ACC112 (cell line): ENCODE measurements around the gene DIPK1C.

ENCODE experiments used
- H2AFZ ChIP-seq: fragments of 200-600 bp; sonication (generic); one replicate; pipeline ENCODE4 v1.6.0; 2017; ENCODE audit warnings: antibody characterized with exemption, low read length; ENCODE audit not compliant: unreplicated experiment
- H3K27ac ChIP-seq: fragments of 200-600 bp; sonication (generic); 2 replicates; pipeline ENCODE4 v1.5.1; 2014; ENCODE audit warnings: low read depth, mild to moderate bottlenecking, antibody characterized with exemption, low read length, moderate library complexity
- H3K27me3 ChIP-seq: fragments of 200-600 bp; sonication (generic); 2 replicates; pipeline ENCODE4 v1.6.1; 2014; ENCODE audit warnings: mild to moderate bottlenecking, antibody characterized with exemption, low read length, moderate library complexity, mixed read lengths; ENCODE audit not compliant: insufficient read depth
- H3K36me3 ChIP-seq: fragments of 200-600 bp; sonication (generic); 2 replicates; pipeline ENCODE4 v1.6.1; 2016; ENCODE audit warnings: mild to moderate bottlenecking, antibody characterized with exemption, low read length, moderate library complexity, mixed read lengths; ENCODE audit not compliant: insufficient read depth
- H3K4me1 ChIP-seq: fragments of 200-600 bp; sonication (generic); one replicate; pipeline ENCODE4 v1.6.1; 2016; ENCODE audit warnings: low read length, mixed read lengths; ENCODE audit not compliant: insufficient read depth, unreplicated experiment, control insufficient read depth
- H3K4me3 ChIP-seq: fragments of 200-600 bp; sonication (generic); 2 replicates; pipeline ENCODE4 v1.5.1; 2014; ENCODE audit warnings: mild to moderate bottlenecking, low read depth, low read length
- H3K79me2 ChIP-seq: fragments of 200-600 bp; sonication (generic); one replicate; pipeline ENCODE4 v1.6.0; 2016; ENCODE audit warnings: low read length; ENCODE audit not compliant: control insufficient read depth, unreplicated experiment, insufficient read depth

Gene DIPK1C

DNA sequence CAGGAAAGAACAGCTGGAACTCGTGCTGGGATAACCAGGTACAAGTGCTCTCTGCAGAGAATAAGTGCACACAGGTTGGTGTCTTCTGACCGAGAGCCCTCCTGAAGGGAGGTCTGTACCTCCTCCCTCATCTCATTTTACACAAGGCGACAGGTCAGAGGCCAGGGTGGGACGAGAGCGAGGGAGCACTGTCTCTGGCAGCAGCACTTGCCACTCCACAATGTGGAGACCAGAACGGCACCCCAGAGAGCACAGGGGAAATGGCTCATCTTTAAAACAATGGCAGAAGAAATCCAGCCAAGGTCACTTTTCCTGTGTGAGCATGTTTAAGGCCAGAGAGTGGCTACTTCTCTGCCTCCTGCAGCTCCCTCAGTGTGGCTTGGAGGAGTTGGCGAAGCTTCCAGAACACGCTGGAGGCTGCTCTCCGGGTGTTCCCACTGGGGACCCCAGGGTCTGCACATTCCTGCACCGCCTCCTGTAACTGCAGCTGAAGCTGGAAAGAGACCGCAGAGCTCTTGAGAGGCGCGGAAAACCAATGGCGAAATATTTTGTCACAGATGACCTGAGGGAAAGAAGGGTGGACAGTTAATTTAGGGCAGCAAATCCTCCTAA lies 20.8 kb downstream of the DIPK1C start:
- no peaks in the 10 kb centered on the region for H3K4me1 ChIP-seq
- no peak overlapping the region for H3K4me3 ChIP-seq

DNA sequence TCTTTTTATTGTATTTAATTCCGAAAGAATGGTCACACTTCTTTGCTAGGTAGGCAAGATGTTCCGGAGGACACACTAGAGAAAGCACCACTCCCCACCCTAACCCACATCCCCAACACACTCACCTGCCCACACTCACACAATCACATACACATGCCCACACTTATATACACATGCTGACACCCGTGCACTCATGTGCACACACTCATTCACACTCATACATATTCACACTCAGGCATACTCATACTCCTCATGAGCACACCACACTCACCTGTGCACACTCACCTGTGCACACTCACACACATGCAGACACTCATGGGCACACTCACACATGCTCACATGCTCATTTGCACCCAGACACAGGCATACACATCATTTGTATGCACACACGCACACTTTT lies 21.4 kb downstream of the DIPK1C start:
- H2AFZ ChIP-seq = no peak overlapping the region
- peaks cover 71% of the 10 kb centered on the region for H3K27me3 ChIP-seq
- no peaks in the 10 kb centered on the region for H3K36me3 ChIP-seq
- no peaks in the 10 kb centered on the region for H3K79me2 ChIP-seq
- no peak overlapping the region for H3K27ac ChIP-seq
- no peaks in the 10 kb centered on the region for H3K4me1 ChIP-seq
- no peak overlapping the region for H3K4me3 ChIP-seq

More for the DNA sequence above, 20.8 kb downstream of the DIPK1C start:
- H3K27ac ChIP-seq = no peak overlapping the region
- no peaks in the 10 kb centered on the region for H3K36me3 ChIP-seq
- no peaks in the 10 kb centered on the region for H3K79me2 ChIP-seq
- no peak overlapping the region for H2AFZ ChIP-seq
- H3K27me3 ChIP-seq = peaks cover 67% of the 10 kb centered on the region

DNA sequence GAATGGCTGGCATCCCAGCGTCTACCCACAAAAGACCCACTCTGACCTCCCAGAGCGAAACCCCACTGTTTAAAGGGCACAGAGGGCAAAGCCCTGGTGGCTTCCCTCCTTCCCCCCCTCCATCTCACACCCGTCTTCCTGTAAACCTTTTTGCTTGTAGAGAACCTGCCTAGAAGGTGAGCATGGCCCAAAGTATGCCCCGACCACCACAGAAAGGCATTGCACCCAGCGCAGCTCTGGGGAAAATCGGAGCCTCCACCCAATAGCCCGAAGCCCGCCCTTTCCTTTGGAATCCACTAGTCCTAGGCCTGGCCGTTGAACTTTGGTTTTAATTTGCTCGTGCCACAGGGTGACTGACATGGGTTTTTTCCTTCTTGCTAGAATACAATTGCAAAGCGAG lies 22.6 kb downstream of the DIPK1C start:
- H3K4me1 ChIP-seq = no peaks in the 10 kb centered on the region
- H3K36me3 ChIP-seq = no peaks in the 10 kb centered on the region
- H3K4me3 ChIP-seq = no peak overlapping the region

DNA sequence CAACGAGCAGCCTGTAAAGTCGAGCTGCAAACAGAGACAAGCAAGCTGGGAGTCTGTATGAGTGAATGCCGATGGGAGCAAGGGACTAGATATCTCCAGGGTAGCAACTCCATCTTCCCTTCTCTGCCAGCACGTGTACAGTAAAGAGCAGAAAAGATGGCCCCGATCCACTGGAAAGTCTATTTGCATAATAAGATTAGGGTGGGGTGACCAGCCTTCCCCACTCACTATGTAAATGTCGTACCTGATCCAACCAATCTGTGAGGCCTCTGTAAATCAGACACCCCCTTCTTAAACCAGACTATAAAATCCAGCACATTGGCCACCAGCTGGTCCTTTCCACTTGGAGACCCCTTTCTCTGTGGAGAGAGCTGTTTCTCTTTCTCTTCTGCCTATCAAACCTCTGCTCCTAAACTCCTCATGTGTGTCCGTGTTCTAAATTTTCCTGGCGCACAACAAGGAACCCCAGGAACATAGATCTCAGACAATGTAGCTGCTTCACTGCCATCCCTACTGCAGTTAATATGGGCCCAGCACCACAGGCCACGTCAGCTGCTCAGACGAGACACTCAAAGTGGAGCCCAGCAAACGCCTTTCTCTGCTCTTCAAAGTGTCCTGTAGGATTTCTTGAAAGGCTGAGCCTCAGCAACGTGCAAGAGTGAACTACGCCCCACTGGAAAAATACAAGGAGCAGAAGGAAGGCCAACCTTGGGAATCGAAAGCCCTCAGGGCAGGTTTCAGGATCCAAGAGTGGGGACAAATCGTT lies 26.1 kb downstream of the DIPK1C start:
- no peak overlapping the region for H3K27ac ChIP-seq
- H3K27me3 ChIP-seq = peaks cover 73% of the 10 kb centered on the region
- no peak overlapping the region for H3K4me3 ChIP-seq
- no peak overlapping the region for H2AFZ ChIP-seq
- no peaks in the 10 kb centered on the region for H3K36me3 ChIP-seq
- H3K79me2 ChIP-seq = no peaks in the 10 kb centered on the region
- no peaks in the 10 kb centered on the region for H3K4me1 ChIP-seq

More for the DNA sequence above, 22.6 kb downstream of the DIPK1C start:
- no peaks in the 10 kb centered on the region for H3K79me2 ChIP-seq
- H3K27ac ChIP-seq = no peak overlapping the region
- H2AFZ ChIP-seq = no peak overlapping the region
- peaks cover 81% of the 10 kb centered on the region for H3K27me3 ChIP-seq

DNA sequence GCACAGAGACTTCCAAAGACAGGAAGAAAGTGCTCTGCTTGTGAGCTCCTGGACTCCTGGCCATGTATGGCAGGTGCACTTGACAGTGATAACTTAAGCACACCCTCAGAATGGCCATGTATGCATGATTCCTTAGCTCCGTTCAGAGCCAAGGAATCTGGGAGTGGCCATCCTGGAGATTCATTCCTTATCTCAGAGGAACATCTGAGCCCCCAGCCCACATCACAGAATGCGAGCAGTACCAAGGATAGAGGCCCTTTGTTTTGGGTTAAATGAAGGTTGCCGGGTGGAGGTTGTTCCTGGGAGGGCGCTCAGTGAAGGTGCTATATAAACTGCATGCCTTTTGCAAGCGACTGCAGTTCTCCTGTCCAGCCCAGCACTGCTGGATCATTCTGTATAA lies 26.9 kb downstream of the DIPK1C start:
- no peak overlapping the region for H3K4me3 ChIP-seq
- H2AFZ ChIP-seq = no peak overlapping the region
- no peaks in the 10 kb centered on the region for H3K36me3 ChIP-seq
- H3K4me1 ChIP-seq = no peaks in the 10 kb centered on the region
- H3K79me2 ChIP-seq = no peaks in the 10 kb centered on the region
- H3K27ac ChIP-seq = no peak overlapping the region
- H3K27me3 ChIP-seq = peaks cover 66% of the 10 kb centered on the region

DNA sequence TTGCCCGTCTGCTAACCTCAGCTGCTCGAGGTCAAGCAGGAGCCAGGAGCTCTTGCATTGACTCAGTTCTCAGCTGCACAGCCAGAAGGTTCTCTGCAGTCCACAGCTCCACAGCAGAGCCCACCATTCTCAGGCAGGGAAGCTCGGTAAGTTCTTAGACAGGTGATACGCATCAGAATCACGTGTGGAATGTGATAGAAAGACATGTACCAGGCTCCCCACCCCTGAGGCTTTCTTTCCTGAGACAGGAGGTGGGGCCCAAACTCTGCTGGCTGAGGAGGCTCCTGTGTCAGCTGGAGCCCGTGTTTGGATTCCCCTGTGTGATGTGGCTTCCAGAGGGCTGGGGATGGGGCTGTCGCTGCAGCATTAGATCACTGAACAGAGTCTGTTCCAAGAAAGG lies 28.0 kb downstream of the DIPK1C start:
- Histone ChIP-seq H3K4me3 (no peak overlapping the region), H3K36me3 (no peaks in the 10 kb centered on the region), H3K27ac (no peak overlapping the region), H3K27me3 (peaks cover 56% of the 10 kb centered on the region), H2AFZ (no peak overlapping the region), H3K79me2 (no peaks in the 10 kb centered on the region), H3K4me1 (no peaks in the 10 kb centered on the region)

DNA sequence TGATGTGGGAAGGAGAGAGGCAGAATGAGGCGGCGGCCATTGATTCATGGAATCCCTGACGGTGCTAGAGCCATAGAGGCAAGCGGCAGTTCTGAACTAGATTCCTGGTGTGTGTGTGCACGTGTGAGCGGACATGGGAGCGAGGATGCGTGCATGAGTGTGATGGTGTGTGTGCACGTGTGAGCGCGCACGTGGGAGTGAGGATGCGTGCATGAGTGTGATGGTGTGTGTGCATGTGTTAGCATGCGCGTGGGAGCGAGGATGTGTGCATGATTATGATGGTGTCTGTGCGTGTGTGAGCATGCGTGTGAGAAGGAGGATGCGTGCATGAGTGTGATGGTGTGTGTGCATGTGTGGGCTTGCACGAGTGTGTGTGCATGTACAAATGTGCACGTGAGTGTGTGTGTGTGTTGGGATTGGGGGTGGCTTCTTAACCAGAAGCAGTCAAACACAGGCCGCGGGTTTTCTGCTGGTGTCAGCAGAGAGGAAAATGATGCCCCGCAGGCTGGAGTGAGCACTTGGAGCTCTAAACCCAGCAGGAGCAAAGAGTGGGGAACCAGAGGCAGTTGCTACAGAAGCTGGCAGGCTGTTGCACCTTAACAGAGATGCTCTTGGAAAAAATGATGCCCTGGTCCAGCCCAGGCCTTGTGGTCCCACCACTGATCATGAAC lies 29.5 kb downstream of the DIPK1C start:
- H3K4me3 ChIP-seq = no peak overlapping the region
- no peaks in the 10 kb centered on the region for H3K36me3 ChIP-seq
- H2AFZ ChIP-seq = no peak overlapping the region
- peaks cover 57% of the 10 kb centered on the region for H3K27me3 ChIP-seq
- H3K27ac ChIP-seq = no peak overlapping the region
- H3K4me1 ChIP-seq = no peaks in the 10 kb centered on the region
- no peaks in the 10 kb centered on the region for H3K79me2 ChIP-seq

DNA sequence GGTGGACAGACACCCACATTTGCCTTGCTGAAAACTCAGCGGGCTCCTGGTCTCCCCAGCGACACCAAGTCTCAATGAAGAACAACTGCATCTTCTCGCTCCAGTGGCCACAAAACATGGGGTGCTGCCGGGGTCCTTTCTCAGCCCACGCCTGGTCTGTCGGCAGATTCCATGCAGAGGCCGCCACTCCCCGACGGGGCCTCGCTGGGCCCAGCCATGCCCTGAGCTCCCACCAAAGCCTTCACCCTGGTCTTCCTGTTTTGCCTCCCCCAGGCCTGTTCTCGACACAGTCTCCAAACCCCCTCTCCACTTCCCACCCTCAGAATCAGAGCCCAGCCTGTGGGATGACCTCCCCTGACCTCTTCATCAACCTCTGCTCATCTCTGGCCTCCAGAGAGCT lies 31.2 kb downstream of the DIPK1C start:
- Histone ChIP-seq H3K4me1 (no peaks in the 10 kb centered on the region), H2AFZ (no peak overlapping the region), H3K79me2 (no peaks in the 10 kb centered on the region), H3K36me3 (no peaks in the 10 kb centered on the region), H3K27ac (no peak overlapping the region), H3K4me3 (no peak overlapping the region), H3K27me3 (peaks cover 64% of the 10 kb centered on the region)

DNA sequence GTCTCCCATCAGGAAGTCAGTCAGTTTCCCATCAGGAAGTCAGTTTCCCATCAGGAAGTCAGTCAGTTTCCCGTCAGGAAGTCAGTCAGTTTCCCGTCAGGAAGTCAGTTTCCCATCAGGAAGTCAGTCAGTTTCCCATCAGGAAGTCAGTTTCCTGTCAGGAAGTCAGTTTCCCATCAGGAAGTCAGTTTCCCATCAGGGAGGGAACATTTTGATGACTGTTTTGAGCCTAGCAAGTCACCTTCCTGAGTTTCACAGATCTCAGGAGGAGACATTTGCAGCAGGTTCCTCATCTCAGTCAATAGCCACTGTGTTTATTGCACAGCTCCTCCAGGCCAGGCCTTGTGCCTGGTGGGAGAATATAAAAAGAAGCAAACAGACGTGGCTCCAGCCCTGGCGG lies 31.9 kb downstream of the DIPK1C start:
- H3K4me1 ChIP-seq = no peaks in the 10 kb centered on the region
- peaks cover 64% of the 10 kb centered on the region for H3K27me3 ChIP-seq
- no peak overlapping the region for H3K4me3 ChIP-seq
- H3K36me3 ChIP-seq = no peaks in the 10 kb centered on the region
- no peaks in the 10 kb centered on the region for H3K79me2 ChIP-seq
- H2AFZ ChIP-seq = no peak overlapping the region
- no peak overlapping the region for H3K27ac ChIP-seq

DNA sequence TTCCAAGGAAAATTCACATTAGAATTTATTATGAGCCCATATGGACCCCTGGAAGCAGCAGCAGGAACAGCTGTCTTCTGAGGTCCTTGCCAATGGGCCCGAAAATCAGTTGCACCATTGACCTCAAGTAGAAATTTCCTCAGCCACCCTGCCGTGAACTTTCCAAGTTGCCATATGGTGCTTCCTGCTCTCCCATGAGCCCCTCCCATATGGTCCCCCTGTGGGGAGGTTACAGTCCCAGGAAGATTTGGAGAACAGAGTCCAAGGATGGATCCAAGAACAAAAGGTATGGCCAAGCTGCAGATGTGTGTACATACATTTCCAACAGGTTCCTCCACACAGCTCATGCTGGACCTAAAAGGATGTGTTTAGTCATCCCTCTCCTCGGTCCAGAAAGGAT lies 34.6 kb downstream of the DIPK1C start:
- H3K4me3 ChIP-seq = no peak overlapping the region
- H2AFZ ChIP-seq = no peak overlapping the region
- peaks cover 65% of the 10 kb centered on the region for H3K27me3 ChIP-seq
- no peaks in the 10 kb centered on the region for H3K79me2 ChIP-seq
- H3K27ac ChIP-seq = no peak overlapping the region
- no peaks in the 10 kb centered on the region for H3K36me3 ChIP-seq
- H3K4me1 ChIP-seq = no peaks in the 10 kb centered on the region

DNA sequence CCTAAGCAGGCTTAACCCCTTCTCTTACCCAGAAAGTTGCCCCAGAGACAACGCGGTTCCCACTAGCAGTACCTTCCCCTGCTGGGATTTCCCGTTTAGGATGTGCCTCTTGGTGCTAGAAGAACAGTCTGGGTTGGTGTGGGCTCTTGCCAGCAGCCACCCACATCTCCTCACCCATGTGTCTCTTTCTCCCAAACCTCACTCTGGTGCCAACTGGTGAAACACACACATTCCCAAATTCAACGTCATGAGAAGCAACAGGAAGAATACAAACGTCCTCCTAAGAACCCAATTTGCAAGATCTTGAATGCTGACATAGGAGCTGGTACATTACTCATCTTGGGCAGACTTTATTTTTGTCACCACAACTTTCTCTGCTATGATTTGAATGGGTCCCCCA lies 36.2 kb downstream of the DIPK1C start:
- Histone ChIP-seq H3K27ac (no peak overlapping the region), H3K4me3 (no peak overlapping the region), H2AFZ (no peak overlapping the region), H3K79me2 (no peaks in the 10 kb centered on the region), H3K36me3 (no peaks in the 10 kb centered on the region), H3K4me1 (no peaks in the 10 kb centered on the region), H3K27me3 (peaks cover 80% of the 10 kb centered on the region)
